ENCODE measurements around the gene CXCR2.
"Not testable (repeated sequence)": the region's sequence is repeated elsewhere in the genome, so short reads cannot be mapped to it uniquely, and the experiment has no call there.

The CXCR2 gene

GRCh38 chr2:218091746-218092145 is 34.1 kb upstream of the CXCR2 start:
- Histone ChIP-seq H3K27ac (ENCODE audit: low read depth, low read length) (no peak overlapping the region), H3K4me1 (ENCODE audit: control insufficient read depth in 5 of 5, insufficient read depth in 5 of 5, low read length in 5 of 5) (peaks cover 0 to 9% (median 5%) of the 10 kb centered on the region in 5 donors), H3K36me3 (ENCODE audit: control insufficient read depth in 5 of 5, insufficient read depth in 5 of 5, low read length in 5 of 5) (no peaks in the 10 kb centered on the region)

GRCh38 chr2:218093879-218094278 is 31.9 kb upstream of the CXCR2 start:
- Histone ChIP-seq H3K9me3 (ENCODE audit: control insufficient read depth in 5 of 5, low read length in 5 of 5) (no peaks in the 10 kb centered on the region), H3K27me3 (ENCODE audit: control insufficient read depth in 5 of 5, insufficient read depth in 4 of 5, low read length in 5 of 5) (no peaks in the 10 kb centered on the region), H3K9ac (ENCODE audit: low read length in 5 of 5) (no peak overlapping the region), H3K4me1 (ENCODE audit: control insufficient read depth in 5 of 5, insufficient read depth in 5 of 5, low read length in 5 of 5) (peaks cover 0 to 9% (median 5%) of the 10 kb centered on the region in 5 donors), H3K4me3 (ENCODE audit: low read depth in 1 of 5, low read length in 5 of 5) (no peak overlapping the region), H3K36me3 (ENCODE audit: control insufficient read depth in 5 of 5, insufficient read depth in 5 of 5, low read length in 5 of 5) (no peaks in the 10 kb centered on the region), H3K27ac (ENCODE audit: low read depth, low read length) (no peak overlapping the region)

More at GRCh38 chr2:218091746-218092145, 34.1 kb upstream of the CXCR2 start:
- H3K9ac ChIP-seq (ENCODE audit: low read length in 5 of 5): no peak overlapping the region
- peaks cover 0 to 9% (median under 1%) of the 10 kb centered on the region in 5 donors for H3K9me3 ChIP-seq (ENCODE audit: control insufficient read depth in 5 of 5, low read length in 5 of 5)
- H3K27me3 ChIP-seq (ENCODE audit: control insufficient read depth in 5 of 5, insufficient read depth in 4 of 5, low read length in 5 of 5): no peaks in the 10 kb centered on the region
- no peak overlapping the region for H3K4me3 ChIP-seq (ENCODE audit: low read depth in 1 of 5, low read length in 5 of 5)

- Histone ChIP-seq H3K36me3 (ENCODE audit: control insufficient read depth in 5 of 5, insufficient read depth in 5 of 5, low read length in 5 of 5) (no peaks in the 10 kb centered on the region), H3K27me3 (ENCODE audit: control insufficient read depth in 5 of 5, insufficient read depth in 4 of 5, low read length in 5 of 5) (no peaks in the 10 kb centered on the region)
These were observed 30.0 kb upstream of the CXCR2 start for GRCh38 chr2:218095853-218096252.

GRCh38 chr2:218097975-218098374 is 27.9 kb upstream of the CXCR2 start:
- Histone ChIP-seq H3K27me3 (ENCODE audit: control insufficient read depth in 5 of 5, insufficient read depth in 4 of 5, low read length in 5 of 5) (no peaks in the 10 kb centered on the region), H3K4me3 (ENCODE audit: low read depth in 1 of 5, low read length in 5 of 5) (no peak overlapping the region), H3K9me3 (ENCODE audit: control insufficient read depth in 5 of 5, low read length in 5 of 5) (no peaks in the 10 kb centered on the region), H3K36me3 (ENCODE audit: control insufficient read depth in 5 of 5, insufficient read depth in 5 of 5, low read length in 5 of 5) (no peaks in the 10 kb centered on the region), H3K27ac (ENCODE audit: low read depth, low read length) (no peak overlapping the region), H3K4me1 (ENCODE audit: control insufficient read depth in 5 of 5, insufficient read depth in 5 of 5, low read length in 5 of 5) (no peaks in the 10 kb centered on the region), H3K9ac (ENCODE audit: low read length in 5 of 5) (no peak overlapping the region)

More at GRCh38 chr2:218095853-218096252, 30.0 kb upstream of the CXCR2 start:
- Histone ChIP-seq H3K4me1 (ENCODE audit: control insufficient read depth in 5 of 5, insufficient read depth in 5 of 5, low read length in 5 of 5) (peaks cover 0 to 9% (median 5%) of the 10 kb centered on the region in 5 donors), H3K27ac (ENCODE audit: low read depth, low read length) (no peak overlapping the region), H3K4me3 (ENCODE audit: low read depth in 1 of 5, low read length in 5 of 5) (no peak overlapping the region), H3K9me3 (ENCODE audit: control insufficient read depth in 5 of 5, low read length in 5 of 5) (no peaks in the 10 kb centered on the region), H3K9ac (ENCODE audit: low read length in 5 of 5) (no peak overlapping the region)

- H3K4me3 ChIP-seq (ENCODE audit: low read depth in 1 of 5, low read length in 5 of 5); H3K9ac ChIP-seq (ENCODE audit: low read length in 5 of 5): not testable (repeated sequence)
These were observed 17.0 kb upstream of the CXCR2 start for GRCh38 chr2:218108834-218109233.

GRCh38 chr2:218121789-218122188 is 4.0 kb upstream of the CXCR2 start:
- Histone ChIP-seq H3K9me3 (ENCODE audit: control insufficient read depth in 5 of 5, low read length in 5 of 5) (peaks cover 0 to 16% (median 13%) of the 10 kb centered on the region in 5 donors), H3K4me1 (ENCODE audit: control insufficient read depth in 5 of 5, insufficient read depth in 5 of 5, low read length in 5 of 5) (peaks cover 0 to 24% (median 21%) of the 10 kb centered on the region in 5 donors)
- H3K9ac ChIP-seq (ENCODE audit: low read length in 5 of 5); H3K36me3 ChIP-seq (ENCODE audit: control insufficient read depth in 5 of 5, insufficient read depth in 5 of 5, low read length in 5 of 5); H3K4me3 ChIP-seq (ENCODE audit: low read depth in 1 of 5, low read length in 5 of 5); H3K27me3 ChIP-seq (ENCODE audit: control insufficient read depth in 5 of 5, insufficient read depth in 4 of 5, low read length in 5 of 5); H3K27ac ChIP-seq (ENCODE audit: low read depth, low read length): not testable (repeated sequence)

More at GRCh38 chr2:218108834-218109233, 17.0 kb upstream of the CXCR2 start:
- H3K27me3 ChIP-seq (ENCODE audit: control insufficient read depth in 5 of 5, insufficient read depth in 4 of 5, low read length in 5 of 5); H3K36me3 ChIP-seq (ENCODE audit: control insufficient read depth in 5 of 5, insufficient read depth in 5 of 5, low read length in 5 of 5); H3K9me3 ChIP-seq (ENCODE audit: control insufficient read depth in 5 of 5, low read length in 5 of 5); H3K27ac ChIP-seq (ENCODE audit: low read depth, low read length); H3K4me1 ChIP-seq (ENCODE audit: control insufficient read depth in 5 of 5, insufficient read depth in 5 of 5, low read length in 5 of 5): not testable (repeated sequence)

- not testable (repeated sequence) for H3K27me3 ChIP-seq (ENCODE audit: control insufficient read depth in 5 of 5, insufficient read depth in 4 of 5, low read length in 5 of 5); H3K27ac ChIP-seq (ENCODE audit: low read depth, low read length); H3K9ac ChIP-seq (ENCODE audit: low read length in 5 of 5); H3K36me3 ChIP-seq (ENCODE audit: control insufficient read depth in 5 of 5, insufficient read depth in 5 of 5, low read length in 5 of 5); H3K4me3 ChIP-seq (ENCODE audit: low read depth in 1 of 5, low read length in 5 of 5)
- Histone ChIP-seq H3K9me3 (ENCODE audit: control insufficient read depth in 5 of 5, low read length in 5 of 5) (peaks cover 0 to 14% (median 10%) of the 10 kb centered on the region in 5 donors), H3K4me1 (ENCODE audit: control insufficient read depth in 5 of 5, insufficient read depth in 5 of 5, low read length in 5 of 5) (peaks cover 0 to 29% (median 23%) of the 10 kb centered on the region in 5 donors)
These were observed 3.5 kb upstream of the CXCR2 start for GRCh38 chr2:218122286-218122685.

GRCh38 chr2:218123986-218124385 is 1.8 kb upstream of the CXCR2 start:
- Histone ChIP-seq H3K9ac (ENCODE audit: low read length in 5 of 5) (no peak overlapping the region), H3K36me3 (ENCODE audit: control insufficient read depth in 5 of 5, insufficient read depth in 5 of 5, low read length in 5 of 5) (no peaks in the 10 kb centered on the region)

GRCh38 chr2:218125095-218125494 is 733 bp upstream of the CXCR2 start:
- H3K27me3 ChIP-seq (ENCODE audit: control insufficient read depth in 5 of 5, insufficient read depth in 4 of 5, low read length in 5 of 5): no peaks in the 10 kb centered on the region
- H3K4me3 ChIP-seq (ENCODE audit: low read depth in 1 of 5, low read length in 5 of 5): peak overlapping the region in 3 of 5 donors; percentile 16 to 51 (median 22)
- no peaks in the 10 kb centered on the region for H3K36me3 ChIP-seq (ENCODE audit: control insufficient read depth in 5 of 5, insufficient read depth in 5 of 5, low read length in 5 of 5)
- H3K9ac ChIP-seq (ENCODE audit: low read length in 5 of 5): peak overlapping the region in 1 of 5 donors; percentile 11
- H3K9me3 ChIP-seq (ENCODE audit: control insufficient read depth in 5 of 5, low read length in 5 of 5): peaks cover 0 to 14% (median 10%) of the 10 kb centered on the region in 5 donors
- H3K27ac ChIP-seq (ENCODE audit: low read depth, low read length): no peak overlapping the region
- peaks cover 0 to 30% (median 23%) of the 10 kb centered on the region in 5 donors for H3K4me1 ChIP-seq (ENCODE audit: control insufficient read depth in 5 of 5, insufficient read depth in 5 of 5, low read length in 5 of 5)

More at GRCh38 chr2:218123986-218124385, 1.8 kb upstream of the CXCR2 start:
- Histone ChIP-seq H3K4me1 (ENCODE audit: control insufficient read depth in 5 of 5, insufficient read depth in 5 of 5, low read length in 5 of 5) (peaks cover 0 to 30% (median 23%) of the 10 kb centered on the region in 5 donors), H3K27me3 (ENCODE audit: control insufficient read depth in 5 of 5, insufficient read depth in 4 of 5, low read length in 5 of 5) (no peaks in the 10 kb centered on the region), H3K4me3 (ENCODE audit: low read depth in 1 of 5, low read length in 5 of 5) (no peak overlapping the region), H3K27ac (ENCODE audit: low read depth, low read length) (no peak overlapping the region), H3K9me3 (ENCODE audit: control insufficient read depth in 5 of 5, low read length in 5 of 5) (peaks cover 0 to 14% (median 10%) of the 10 kb centered on the region in 5 donors)

GRCh38 chr2:218127929-218128455 is 2.2 kb downstream of the CXCR2 start:
- H3K9ac ChIP-seq (ENCODE audit: low read length in 5 of 5): no peak overlapping the region
- no peak overlapping the region for H3K4me3 ChIP-seq (ENCODE audit: low read depth in 1 of 5, low read length in 5 of 5)
- no peaks in the 10 kb centered on the region for H3K36me3 ChIP-seq (ENCODE audit: control insufficient read depth in 5 of 5, insufficient read depth in 5 of 5, low read length in 5 of 5)
- H3K27me3 ChIP-seq (ENCODE audit: control insufficient read depth in 5 of 5, insufficient read depth in 4 of 5, low read length in 5 of 5): no peaks in the 10 kb centered on the region
- H3K9me3 ChIP-seq (ENCODE audit: control insufficient read depth in 5 of 5, low read length in 5 of 5): no peaks in the 10 kb centered on the region
- H3K4me1 ChIP-seq (ENCODE audit: control insufficient read depth in 5 of 5, insufficient read depth in 5 of 5, low read length in 5 of 5): peaks cover 0 to 30% (median 23%) of the 10 kb centered on the region in 5 donors
- H3K27ac ChIP-seq (ENCODE audit: low read depth, low read length): no peak overlapping the region
